Natural killer cell treated with Interleukin-12 subunit alpha and Interleukin-12 subunit beta and Interleukin-15 and Interleukin-18, amount 100 ng/mL, for 72 hours (primary cell): ENCODE measurements around the gene ACO1. TPM values are rescaled to one million over a fixed set of nuclear protein-coding genes. Genes with fewer than 3 reads are reported as not detected.
A peak's percentile ranks its signal among the peaks of the same experiment; 100 is the strongest.

Experiments used
- ATAC-seq, 2 donors: fragments of 150-1000 bp; cut with Tn5 transposase in 1 of 2; sonication (Bioruptor Pico), chemical (Tn5 transposase) in 1 of 2; 2 replicates each; pipeline ENCODE4 v1.10.0; 2021
- DNase-seq: peaks from one replicate; pipeline ENCODE4 v3.0.0; 2022; ENCODE audit warnings: low spot score
- H3K27ac Mint-ChIP-seq, 2 donors: 1 replicate in 1 of 2; 2 replicates in 1 of 2; pipeline ENCODE4 v1.8.0; 2022; ENCODE audit warnings: mixed read lengths in 2 of 2, mild to moderate bottlenecking in 1 of 2, moderate library complexity in 1 of 2
- H3K27me3 Mint-ChIP-seq, 2 donors: 1 replicate in 1 of 2; 2 replicates in 1 of 2; pipeline ENCODE4 v1.8.0; 2022; ENCODE audit warnings: mixed read lengths in 2 of 2
- H3K36me3 Mint-ChIP-seq: one replicate; pipeline ENCODE4 v1.8.0; 2022; ENCODE audit warnings: mixed read lengths
- H3K4me1 Mint-ChIP-seq, 2 donors: 1 replicate in 1 of 2; 2 replicates in 1 of 2; pipeline ENCODE4 v1.8.0; 2022; ENCODE audit warnings: low read depth in 2 of 2, mixed read lengths in 2 of 2, mild to moderate bottlenecking in 1 of 2
- H3K4me3 Mint-ChIP-seq: one replicate; pipeline ENCODE4 v1.8.0; 2022; ENCODE audit warnings: mixed read lengths
- H3K9me3 Mint-ChIP-seq: 2 replicates; pipeline ENCODE4 v1.8.0; 2022; ENCODE audit warnings: mixed read lengths
- total RNA-seq, 2 donors: library from RNA; stranded (reverse); gene quantifications; one replicate each; pipeline ENCODE4 v1.2.3, GENCODE V29; 2022

Gene ACO1
- total RNA-seq, 2 donors from 2014 or later: 10.9 to 12.1 TPM

DNA sequence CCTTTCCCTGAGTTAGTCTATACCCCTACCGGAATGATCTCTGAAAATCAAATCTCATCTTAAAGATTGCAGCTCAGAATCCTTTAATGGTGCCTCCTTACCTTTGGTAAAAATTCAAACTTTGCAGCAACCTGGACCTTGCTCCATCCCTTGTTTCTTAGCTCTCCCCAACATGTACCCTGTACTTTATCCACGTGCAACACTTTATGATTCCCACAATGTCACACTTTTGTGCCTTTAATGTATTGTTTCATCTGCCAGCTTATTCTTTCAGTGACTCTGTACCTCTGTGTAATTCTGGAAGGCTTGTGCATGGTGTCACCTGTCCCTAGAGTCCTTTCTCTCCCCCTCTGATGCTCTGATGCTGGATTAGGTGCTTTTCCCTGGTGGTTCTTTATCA, 9.5 kb downstream of the ACO1 start:
- Mint-ChIP-seq H3K27me3 (no peaks in the 10 kb centered on the region), H3K4me3 (no peak overlapping the region), H3K9me3 (no peaks in the 10 kb centered on the region), H3K36me3 (no peaks in the 10 kb centered on the region), H3K27ac (no peak overlapping the region), H3K4me1 (peaks cover 0 to 4% of the 10 kb centered on the region in 2 donors)
- ATAC-seq (no peak), DNase-seq (no peak)

DNA sequence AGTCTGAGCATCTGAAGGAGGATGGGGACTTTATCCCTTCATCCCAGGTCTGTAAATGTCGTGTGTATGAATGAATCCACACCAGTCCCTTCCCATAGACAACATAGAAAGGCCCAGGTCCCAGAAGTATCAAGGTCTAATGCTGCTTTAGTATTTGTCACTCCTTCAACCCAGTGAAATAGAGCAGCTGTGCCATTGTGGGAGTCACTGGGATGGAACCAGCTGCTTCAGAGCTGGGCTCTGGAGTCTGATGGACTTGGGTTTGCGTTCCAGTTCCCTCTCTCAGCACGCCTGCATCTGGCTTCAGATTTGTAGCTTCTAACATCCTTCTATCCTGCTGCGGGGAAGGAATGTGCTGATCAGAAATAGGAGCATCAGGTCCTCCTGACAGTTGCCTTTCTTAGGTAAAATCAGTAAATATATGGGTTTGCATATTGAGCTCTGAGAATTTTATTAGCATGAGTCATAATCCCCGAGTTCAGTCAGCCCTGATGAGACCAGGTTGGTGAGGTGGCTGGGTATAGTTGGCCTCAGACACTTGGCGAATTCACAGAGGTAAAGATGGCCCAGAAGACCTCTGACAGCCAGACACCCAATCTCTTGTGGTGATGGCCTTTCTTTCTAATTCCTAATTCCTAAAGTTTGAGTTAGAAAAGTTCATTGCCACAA, 10.1 kb downstream of the ACO1 start:
- Mint-ChIP-seq H3K9me3 (no peaks in the 10 kb centered on the region), H3K27ac (no peak overlapping the region), H3K4me1 (peaks cover 0 to 4% of the 10 kb centered on the region in 2 donors), H3K36me3 (no peaks in the 10 kb centered on the region), H3K4me3 (no peak overlapping the region), H3K27me3 (no peaks in the 10 kb centered on the region)
- DNase-seq (no peak), ATAC-seq (no peak)

DNA sequence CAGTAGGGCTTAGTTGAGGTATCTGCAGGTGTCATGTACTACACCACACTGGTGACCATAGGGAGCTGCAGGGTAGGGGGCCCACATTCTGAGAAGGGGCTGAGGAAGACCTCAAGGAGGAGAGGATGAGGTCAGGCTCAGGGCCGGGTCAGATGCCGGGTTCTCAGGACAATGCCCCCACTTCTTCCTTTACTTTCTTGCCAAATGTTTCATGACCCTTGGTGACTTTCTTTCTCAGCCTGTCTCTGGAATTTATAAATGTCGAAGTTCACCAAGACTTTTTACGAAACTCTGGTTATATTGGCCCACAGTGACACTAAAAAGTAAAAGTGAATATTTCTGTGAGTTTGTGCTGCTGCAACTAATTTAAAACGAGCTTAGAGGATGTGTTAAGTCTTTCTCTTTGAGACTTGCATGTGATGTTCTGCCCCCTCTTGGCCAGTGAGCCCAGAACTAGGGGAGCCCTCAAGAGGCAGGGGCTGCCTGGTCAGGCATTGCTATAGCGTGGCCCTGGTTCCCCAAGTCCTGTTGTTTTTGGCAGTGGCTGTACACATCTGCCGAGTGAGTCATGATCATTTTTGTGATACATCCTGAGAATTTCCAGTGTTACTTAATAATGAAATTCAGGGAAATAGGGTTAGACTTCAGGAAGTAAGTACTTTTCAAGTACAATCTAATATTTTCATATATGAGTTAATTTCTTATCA, 11.2 kb downstream of the ACO1 start:
- no peak for DNase-seq
- Mint-ChIP-seq H3K36me3 (no peaks in the 10 kb centered on the region), H3K27me3 (no peaks in the 10 kb centered on the region), H3K4me1 (peaks cover 0 to 4% of the 10 kb centered on the region in 2 donors), H3K27ac (peak overlapping the region in 1 of 2 donors; percentile 20), H3K9me3 (no peaks in the 10 kb centered on the region), H3K4me3 (no peak overlapping the region)
- no peak for ATAC-seq

DNA sequence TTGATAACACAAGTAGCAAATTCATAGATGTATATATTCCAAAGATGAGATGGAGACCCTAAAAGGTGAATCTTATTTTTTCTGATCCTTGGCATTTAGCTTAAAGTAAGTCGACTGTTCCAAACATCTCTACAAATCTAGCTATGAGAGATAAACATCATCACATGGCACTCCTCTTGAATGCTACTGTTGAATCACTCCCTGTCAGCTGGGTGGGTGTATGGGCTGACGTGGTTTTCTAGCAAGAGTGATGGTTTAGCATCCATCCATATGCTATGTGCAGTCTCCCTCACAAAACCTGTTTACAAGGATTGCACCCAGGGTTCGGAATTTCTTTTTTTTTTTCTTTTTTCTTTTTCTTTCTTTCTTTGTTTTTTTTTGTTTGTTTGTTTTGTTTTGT, 13.8 kb downstream of the ACO1 start:
- DNase-seq: no peak
- no peaks in the 10 kb centered on the region for H3K9me3 Mint-ChIP-seq
- H3K36me3 Mint-ChIP-seq: no peaks in the 10 kb centered on the region
- no peak overlapping the region for H3K27ac Mint-ChIP-seq
- ATAC-seq: no peak
- peaks cover 3 to 4% of the 10 kb centered on the region in 2 donors for H3K4me1 Mint-ChIP-seq
- no peaks in the 10 kb centered on the region for H3K27me3 Mint-ChIP-seq
- no peak overlapping the region for H3K4me3 Mint-ChIP-seq

DNA sequence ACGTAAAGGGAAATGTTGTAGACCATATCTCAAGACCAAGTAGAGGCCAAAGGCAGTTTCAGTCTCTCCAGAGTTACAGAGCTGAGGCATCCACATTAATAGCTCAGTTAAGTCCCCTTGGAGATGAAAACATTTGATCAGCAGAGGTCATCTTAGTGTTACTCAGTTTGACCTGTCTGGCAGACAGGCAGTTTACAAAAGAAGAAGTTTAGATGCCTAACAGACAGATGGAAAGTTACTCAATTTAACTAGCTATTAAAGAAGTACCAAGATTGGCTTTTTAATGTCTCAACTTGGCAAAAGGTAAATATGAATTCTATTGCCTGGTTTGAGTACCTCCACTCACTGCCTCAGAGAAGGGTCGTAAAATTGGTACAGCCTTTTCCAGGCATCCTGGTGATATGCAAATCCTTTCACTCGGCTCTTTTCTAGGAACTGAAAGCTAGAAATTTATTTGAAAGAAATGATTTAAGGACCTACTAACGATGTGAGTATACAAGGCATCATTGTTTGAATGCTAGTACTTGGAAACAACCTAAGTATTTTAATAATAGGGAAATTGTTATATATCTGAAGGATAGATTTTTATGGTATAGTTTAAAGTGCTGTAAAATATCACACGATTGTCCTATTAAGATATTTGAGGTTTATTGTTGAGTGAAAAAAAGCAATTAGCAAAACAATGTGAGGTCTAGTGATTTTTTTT, 14.8 kb downstream of the ACO1 start:
- DNase-seq: no peak
- no peak overlapping the region for H3K27ac Mint-ChIP-seq
- no peaks in the 10 kb centered on the region for H3K27me3 Mint-ChIP-seq
- H3K4me1 Mint-ChIP-seq: peaks cover 4 to 7% of the 10 kb centered on the region in 2 donors
- H3K9me3 Mint-ChIP-seq: no peaks in the 10 kb centered on the region
- ATAC-seq: no peak
- no peaks in the 10 kb centered on the region for H3K36me3 Mint-ChIP-seq
- H3K4me3 Mint-ChIP-seq: no peak overlapping the region

DNA sequence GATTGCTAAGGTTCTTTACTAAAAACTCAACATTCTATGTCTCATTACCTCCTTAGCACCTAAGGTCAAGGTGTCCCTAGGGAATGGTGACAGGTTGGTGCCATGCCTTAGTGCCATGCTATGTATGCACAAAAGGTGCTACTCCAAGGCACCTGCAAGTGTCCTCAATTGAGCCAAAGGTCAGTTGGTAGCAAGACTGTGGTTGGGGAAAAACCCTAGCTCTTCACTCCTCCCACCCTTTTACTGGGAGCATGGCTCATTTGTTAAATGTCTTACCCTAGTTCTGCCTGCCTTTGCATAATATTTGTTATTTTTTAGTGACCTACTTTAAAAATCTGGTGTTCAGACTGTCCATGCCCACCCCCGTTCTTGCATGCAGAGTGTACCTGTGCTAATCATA, 17.0 kb downstream of the ACO1 start:
- H3K4me3 Mint-ChIP-seq: no peak overlapping the region
- no peaks in the 10 kb centered on the region for H3K27me3 Mint-ChIP-seq
- H3K4me1 Mint-ChIP-seq: peaks cover 0 to 7% of the 10 kb centered on the region in 2 donors
- no peaks in the 10 kb centered on the region for H3K9me3 Mint-ChIP-seq
- no peak for ATAC-seq
- H3K36me3 Mint-ChIP-seq: no peaks in the 10 kb centered on the region
- H3K27ac Mint-ChIP-seq: no peak overlapping the region
- DNase-seq: no peak

DNA sequence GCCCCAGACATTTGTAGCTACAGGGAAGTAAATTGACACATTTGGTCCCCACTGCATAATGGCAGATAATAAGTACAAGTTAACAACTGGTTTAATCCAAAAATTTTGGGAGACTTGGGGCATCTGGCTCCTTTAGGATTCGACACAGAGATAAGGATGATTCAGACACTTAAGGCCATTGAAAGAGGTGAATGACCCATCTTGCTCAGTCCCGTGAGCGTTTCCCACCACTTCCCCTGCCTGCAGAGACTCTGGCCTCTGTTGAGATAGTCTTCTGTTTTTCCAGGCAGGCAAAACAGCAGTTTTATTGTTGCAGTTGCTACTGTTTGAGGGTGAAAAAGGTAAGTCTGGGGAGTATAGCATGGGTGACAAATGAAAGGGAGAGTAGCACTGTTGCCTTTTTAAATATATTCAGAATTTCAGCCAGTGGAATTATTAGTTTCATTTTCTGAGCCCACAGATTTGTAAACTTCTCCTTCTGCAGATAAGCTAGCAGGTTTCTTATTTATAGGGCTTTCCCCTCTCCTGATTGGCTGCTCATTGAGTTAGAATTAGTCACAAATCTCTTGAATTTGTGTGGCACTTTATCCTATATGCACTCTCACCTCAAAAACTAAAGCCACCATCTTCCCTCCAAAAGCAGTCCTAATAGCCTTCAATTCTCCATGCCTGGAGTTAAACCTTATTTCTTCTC, 19.3 kb downstream of the ACO1 start:
- Mint-ChIP-seq H3K27ac (no peak overlapping the region), H3K4me3 (no peak overlapping the region), H3K36me3 (peaks cover under 1% of the 10 kb centered on the region), H3K4me1 (peaks cover 0 to 7% of the 10 kb centered on the region in 2 donors), H3K27me3 (no peaks in the 10 kb centered on the region), H3K9me3 (no peaks in the 10 kb centered on the region)
- no peak for ATAC-seq
- DNase-seq: no peak

DNA sequence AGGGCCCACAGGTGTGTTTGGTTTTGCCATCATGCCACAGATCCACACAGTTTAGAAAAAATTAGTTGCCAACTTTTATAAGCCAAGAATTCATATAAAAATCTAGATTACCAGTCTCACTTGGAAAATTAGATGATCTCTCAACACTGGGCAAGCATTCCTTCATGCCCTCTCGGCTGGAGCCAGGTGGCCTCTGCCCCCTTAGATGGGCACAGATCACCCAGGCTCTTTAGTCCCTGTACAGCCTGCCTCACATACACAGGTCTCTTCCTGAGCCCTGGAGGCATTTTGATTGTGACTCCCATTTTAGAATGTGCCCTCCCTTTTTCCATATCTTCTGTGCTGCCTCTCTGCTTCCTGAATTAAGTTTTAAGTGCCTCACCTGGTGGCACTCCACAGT, 20.0 kb downstream of the ACO1 start:
- H3K36me3 Mint-ChIP-seq: peaks cover 6% of the 10 kb centered on the region
- peak overlapping the region in 1 of 2 donors; percentile 19 for H3K27ac Mint-ChIP-seq
- H3K4me1 Mint-ChIP-seq: peaks cover 0 to 7% of the 10 kb centered on the region in 2 donors
- ATAC-seq (no peak), DNase-seq (no peak)
- no peak overlapping the region for H3K4me3 Mint-ChIP-seq
- H3K9me3 Mint-ChIP-seq: no peaks in the 10 kb centered on the region
- H3K27me3 Mint-ChIP-seq: no peaks in the 10 kb centered on the region

DNA sequence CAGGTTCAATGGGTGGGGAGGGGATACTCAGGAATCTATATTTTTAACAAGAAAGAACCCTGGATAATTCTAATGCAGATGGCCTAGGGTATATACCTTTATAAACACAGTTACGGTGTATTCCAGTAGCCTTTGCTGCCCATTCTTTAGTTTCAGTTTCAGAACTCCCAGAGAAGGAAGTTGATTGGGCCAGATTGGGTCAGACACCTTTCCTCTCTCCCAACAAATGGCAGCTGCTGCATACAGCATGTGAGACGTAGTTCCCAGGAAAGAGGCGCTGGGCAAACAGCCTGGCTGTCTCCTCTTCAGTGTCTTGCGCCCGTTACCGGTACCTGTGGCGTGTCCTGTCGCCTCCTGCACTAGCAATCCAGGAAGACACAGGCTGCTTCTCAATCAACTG, 20.4 kb downstream of the ACO1 start:
- ATAC-seq: no peak
- Mint-ChIP-seq H3K4me3 (no peak overlapping the region), H3K27ac (no peak overlapping the region)

DNA sequence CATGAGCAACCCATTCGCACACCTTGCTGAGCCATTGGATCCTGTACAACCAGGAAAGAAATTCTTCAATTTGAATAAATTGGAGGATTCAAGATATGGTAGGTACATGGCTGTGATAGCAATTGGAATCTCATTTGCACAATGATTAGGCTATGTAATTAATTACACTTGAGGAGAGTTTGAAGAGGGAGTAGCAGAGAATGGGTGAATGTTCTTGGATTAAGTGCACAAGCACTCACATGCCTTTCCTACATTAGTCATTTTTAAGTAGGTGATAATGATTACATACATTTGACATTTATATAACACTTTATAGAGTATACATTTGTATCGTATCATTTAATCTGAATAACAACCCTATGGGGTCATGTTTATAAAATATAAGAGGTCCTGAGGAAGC, 21.1 kb downstream of the ACO1 start:
- H3K9me3 Mint-ChIP-seq: no peaks in the 10 kb centered on the region
- no peak overlapping the region for H3K4me3 Mint-ChIP-seq
- no peak for ATAC-seq
- DNase-seq: no peak
- peaks cover 6% of the 10 kb centered on the region for H3K36me3 Mint-ChIP-seq
- peaks cover 0 to 7% of the 10 kb centered on the region in 2 donors for H3K4me1 Mint-ChIP-seq
- no peaks in the 10 kb centered on the region for H3K27me3 Mint-ChIP-seq
- H3K27ac Mint-ChIP-seq: no peak overlapping the region

More for the DNA sequence above, 20.4 kb downstream of the ACO1 start:
- no peak for DNase-seq
- peaks cover 0 to 7% of the 10 kb centered on the region in 2 donors for H3K4me1 Mint-ChIP-seq
- H3K36me3 Mint-ChIP-seq: peaks cover 6% of the 10 kb centered on the region
- H3K27me3 Mint-ChIP-seq: no peaks in the 10 kb centered on the region
- no peaks in the 10 kb centered on the region for H3K9me3 Mint-ChIP-seq

DNA sequence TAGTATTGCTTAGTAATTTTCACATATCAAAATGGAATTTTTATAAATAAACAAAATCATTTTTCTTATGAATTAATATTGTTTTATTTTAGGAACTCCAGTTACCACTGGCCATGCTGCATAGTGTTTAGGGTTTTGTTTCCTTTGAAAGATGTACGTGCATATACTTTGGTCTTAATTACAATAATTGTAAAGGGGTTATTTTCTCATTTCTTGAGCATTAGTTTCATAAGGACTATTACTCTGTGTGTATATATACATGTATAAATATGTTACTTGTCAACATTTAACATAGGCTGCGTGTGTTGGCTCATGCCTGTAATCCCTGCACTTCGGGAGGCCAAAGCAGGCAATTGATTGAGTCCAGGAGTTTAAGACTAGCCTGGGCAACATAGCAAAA, 21.6 kb downstream of the ACO1 start:
- DNase-seq: no peak
- Mint-ChIP-seq H3K27ac (no peak overlapping the region), H3K9me3 (no peaks in the 10 kb centered on the region), H3K36me3 (peaks cover 6% of the 10 kb centered on the region), H3K4me1 (peaks cover 0 to 7% of the 10 kb centered on the region in 2 donors), H3K27me3 (no peaks in the 10 kb centered on the region), H3K4me3 (no peak overlapping the region)
- no peak for ATAC-seq

DNA sequence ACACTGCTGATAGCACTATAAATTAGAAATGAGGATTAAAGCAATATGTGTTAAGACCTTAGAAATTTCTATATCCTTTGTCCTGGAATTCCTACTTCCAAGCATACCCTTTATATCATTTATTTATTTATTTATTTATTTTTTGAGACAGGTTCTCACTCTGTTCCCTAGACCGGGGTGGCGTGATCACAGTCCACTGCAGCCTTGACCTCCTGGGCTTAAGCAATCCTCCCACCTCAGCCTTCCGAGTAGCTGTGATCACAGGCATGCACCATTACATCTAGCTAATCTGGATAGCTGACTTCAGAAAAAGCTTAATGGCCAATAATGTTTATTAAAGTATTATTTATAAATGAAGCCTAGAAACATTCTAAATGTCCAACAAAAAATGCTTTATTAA, 27.3 kb downstream of the ACO1 start:
- ATAC-seq (no peak), DNase-seq (no peak)
- H3K27ac Mint-ChIP-seq: no peak overlapping the region
- no peaks in the 10 kb centered on the region for H3K27me3 Mint-ChIP-seq
- H3K4me3 Mint-ChIP-seq: no peak overlapping the region
- no peaks in the 10 kb centered on the region for H3K9me3 Mint-ChIP-seq
- H3K36me3 Mint-ChIP-seq: peaks cover 10% of the 10 kb centered on the region
- no peaks in the 10 kb centered on the region for H3K4me1 Mint-ChIP-seq

DNA sequence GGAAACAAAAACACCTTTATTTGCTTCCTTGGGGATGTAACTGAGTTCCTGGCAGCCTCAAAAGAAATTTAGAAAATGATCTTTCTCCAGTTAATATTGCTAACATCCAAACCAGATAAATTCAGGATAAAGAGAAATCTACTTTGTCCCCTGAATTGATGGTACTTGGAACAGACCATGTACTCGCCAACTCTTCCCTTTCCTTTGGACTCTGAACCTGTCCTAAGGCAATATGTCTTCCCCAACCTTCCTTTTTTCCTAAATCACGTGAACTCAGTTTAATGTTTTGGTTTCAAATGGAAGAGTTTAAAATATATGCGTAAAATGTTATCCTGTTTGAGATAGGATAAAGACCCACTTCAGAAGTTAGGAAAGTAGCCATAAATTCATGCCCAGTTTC, 28.0 kb downstream of the ACO1 start:
- ATAC-seq (no peak), DNase-seq (no peak)
- no peaks in the 10 kb centered on the region for H3K27me3 Mint-ChIP-seq
- peaks cover 10% of the 10 kb centered on the region for H3K36me3 Mint-ChIP-seq
- H3K9me3 Mint-ChIP-seq: no peaks in the 10 kb centered on the region
- H3K4me3 Mint-ChIP-seq: no peak overlapping the region
- H3K27ac Mint-ChIP-seq: no peak overlapping the region
- no peaks in the 10 kb centered on the region for H3K4me1 Mint-ChIP-seq

DNA sequence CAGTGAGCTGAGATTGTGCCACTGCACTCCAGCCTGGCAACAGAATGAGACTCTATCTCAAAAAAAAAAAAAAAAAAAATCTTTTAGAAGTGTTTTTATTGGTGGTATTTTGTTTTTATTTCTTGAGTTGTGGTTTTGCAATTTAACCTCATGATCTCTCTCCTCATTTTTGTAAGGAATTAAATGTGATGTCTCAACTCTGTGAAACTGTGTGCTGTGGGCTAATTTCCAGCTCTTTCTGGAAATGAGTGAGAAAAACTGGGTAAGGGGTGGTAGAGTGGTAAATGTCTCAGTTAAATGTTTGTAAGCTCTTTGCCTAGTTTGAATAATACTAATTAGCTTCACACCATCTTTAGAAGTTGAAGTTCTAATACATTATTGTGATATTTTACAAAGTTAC, 29.0 kb downstream of the ACO1 start:
- ATAC-seq (no peak), DNase-seq (no peak)
- Mint-ChIP-seq H3K4me3 (no peak overlapping the region), H3K9me3 (no peaks in the 10 kb centered on the region), H3K36me3 (peaks cover 16% of the 10 kb centered on the region), H3K27me3 (no peaks in the 10 kb centered on the region), H3K27ac (no peak overlapping the region), H3K4me1 (no peaks in the 10 kb centered on the region)
